SK-N-SH (cell line): Measurements from ENCODE around the gene DENND5A. TPM values are rescaled to one million over a fixed set of nuclear protein-coding genes. Genes with fewer than 3 reads are reported as not detected.

Experiments used
- CTCF ChIA-PET: fragments of 300-600, 350-600 bp; formaldehyde crosslinking; extraction: SDS; loops from one replicate; lab custom pipeline; 2021; lab: Yijun Ruan, JAX
- POLR2A ChIA-PET: fragments of 350-600 bp; sonication (Branson Sonifier 250); formaldehyde crosslinking; extraction: SDS; loops from one replicate; lab custom pipeline; 2020; ENCODE audit warnings: antibody characterized with exemption, inconsistent platforms; lab: Yijun Ruan, JAX
- DNase-seq: peaks from one replicate; pipeline ENCODE4 v3.0.0; 2012
- H2AFZ ChIP-seq: fragments of 200-600 bp; sonication (generic); 2 replicates; pipeline ENCODE4 v1.8.1; 2016; ENCODE audit warnings: antibody characterized with exemption, mild to moderate bottlenecking, low read depth
- H3F3A ChIP-seq: fragments of 200-600 bp; sonication (generic); replicated peaks from 2 replicates; pipeline ENCODE3; 2016; ENCODE audit warnings: antibody characterized with exemption, mild to moderate bottlenecking; ENCODE audit not compliant: insufficient read depth
- H3K27ac ChIP-seq, 2 experiments: fragments of 200-500 bp in 1 of 2; fragments of 200-600 bp in 1 of 2; sonication (Bioruptor generic) in 1 of 2; sonication (generic), shearing (Covaris generic) in 1 of 2; 2 replicates each; pipeline versions ENCODE4 v1.5.1 to v1.6.1; 2014 to 2016; ENCODE audit warnings: low read depth in 2 of 2, inconsistent platforms in 1 of 2, low read length in 1 of 2, mild to moderate bottlenecking in 1 of 2, mixed read lengths in 1 of 2
- H3K27me3 ChIP-seq: fragments of 200-600 bp; sonication (generic), shearing (Covaris generic); 2 replicates; pipeline ENCODE4 v1.6.1; 2016; ENCODE audit warnings: mixed run types; ENCODE audit not compliant: insufficient read depth
- H3K36me3 ChIP-seq, 2 experiments: fragments of 200-500 bp in 1 of 2; fragments of 200-600 bp in 1 of 2; sonication (Bioruptor generic) in 1 of 2; sonication (generic) in 1 of 2; replicated peaks in 1 of 2; 2 replicates each; pipeline versions ENCODE3 to v1.5.1; 2014 to 2016; ENCODE audit warnings: low read length in 1 of 2, mild to moderate bottlenecking in 1 of 2; ENCODE audit not compliant: insufficient read depth in 2 of 2, control insufficient read depth in 1 of 2
- H3K4me1 ChIP-seq, 2 experiments: fragments of 200-500 bp in 1 of 2; fragments of 200-600 bp in 1 of 2; sonication (Bioruptor generic) in 1 of 2; sonication (generic), shearing (Covaris generic) in 1 of 2; 2 replicates each; pipeline versions ENCODE4 v1.5.1 to v1.6.1; 2014 to 2016; ENCODE audit warnings: low read depth in 1 of 2, low read length in 1 of 2, mixed run types in 1 of 2; ENCODE audit not compliant: insufficient read depth in 2 of 2, control insufficient read depth in 1 of 2
- H3K4me2 ChIP-seq: fragments of 200-600 bp; sonication (generic), shearing (Covaris generic); 2 replicates; pipeline ENCODE4 v1.6.1; 2017; ENCODE audit warnings: mixed run types
- H3K4me3 ChIP-seq, 2 experiments: fragments of 200-500 bp in 1 of 2; fragments of 200-600 bp in 1 of 2; sonication (Bioruptor generic) in 1 of 2; sonication (generic), shearing (Covaris generic) in 1 of 2; 2 replicates each; pipeline versions ENCODE4 v1.5.1 to v1.8.1; 2014 to 2016; ENCODE audit warnings: low read depth in 2 of 2, inconsistent platforms in 1 of 2, low read length in 1 of 2, mild to moderate bottlenecking in 1 of 2, mixed read lengths in 1 of 2, moderate library complexity in 1 of 2
- H3K79me2 ChIP-seq: fragments of 200-600 bp; sonication (generic); 2 replicates; pipeline ENCODE4 v1.8.1; 2017; ENCODE audit warnings: mild to moderate bottlenecking; ENCODE audit not compliant: insufficient read depth
- H3K9ac ChIP-seq: fragments of 200-600 bp; sonication (generic); 2 replicates; pipeline ENCODE4 v1.6.1; 2017; ENCODE audit warnings: mixed run types
- H3K9me2 ChIP-seq: fragments of 200-600 bp; sonication (generic); 2 replicates; pipeline ENCODE4 v1.6.1; 2017; ENCODE audit warnings: mixed run types
- H3K9me3 ChIP-seq: fragments of 200-600 bp; sonication (generic); 2 replicates; pipeline ENCODE4 v1.6.1; 2017; ENCODE audit warnings: mixed run types, mild to moderate bottlenecking, moderate library complexity
- H4K20me1 ChIP-seq: fragments of 200-600 bp; sonication (generic); 2 replicates; pipeline ENCODE4 v1.6.1; 2017; ENCODE audit warnings: mild to moderate bottlenecking, mixed run types; ENCODE audit not compliant: insufficient read depth
- ELF1 ChIP-seq: IDR thresholded peaks from 2 replicates; pipeline ENCODE4 v1.4.0; 2012
- EZH2phosphoT487 ChIP-seq: fragments of 200-600 bp; sonication (generic); IDR thresholded peaks from 2 replicates; pipeline ENCODE4 v1.6.1; 2017; ENCODE audit warnings: low read depth, mixed run types, mild to moderate bottlenecking, antibody characterized with exemption, moderate library complexity, borderline replicate concordance
- FOSL2 ChIP-seq: IDR thresholded peaks from 2 replicates; pipeline ENCODE4 v1.4.0; 2012; ENCODE audit warnings: low read depth, mild to moderate bottlenecking, moderate library complexity, borderline replicate concordance
- FOXM1 ChIP-seq: IDR thresholded peaks from 2 replicates; pipeline ENCODE4 v1.4.0; 2012; ENCODE audit warnings: low read depth, mild to moderate bottlenecking
- GATA2 ChIP-seq: sonication (generic); formaldehyde crosslinking; IDR thresholded peaks from 2 replicates; pipeline ENCODE4 v1.5.0; 2020; ENCODE audit warnings: mild to moderate bottlenecking, missing genetic modification reagents
- JUND ChIP-seq: IDR thresholded peaks from 2 replicates; pipeline ENCODE4 v1.4.0; 2012
- MXI1 ChIP-seq: IDR thresholded peaks from 2 replicates; pipeline ENCODE4 v1.6.1; 2012; ENCODE audit warnings: mild to moderate bottlenecking, low read depth, low read length, improper control_type of control experiment
- NFIC ChIP-seq: IDR thresholded peaks from 2 replicates; pipeline ENCODE4 v1.4.0; 2012; ENCODE audit warnings: borderline replicate concordance
- RCOR1 ChIP-seq: fragments of 150-350 bp; IDR thresholded peaks from 2 replicates; pipeline ENCODE4 v1.6.1; 2017; ENCODE audit warnings: antibody characterized with exemption, low read length
- RXRA ChIP-seq: IDR thresholded peaks from 2 replicates; pipeline ENCODE4 v1.4.0; 2012; ENCODE audit warnings: low read depth, mild to moderate bottlenecking, borderline replicate concordance
- SIN3A ChIP-seq: IDR thresholded peaks from 2 replicates; pipeline ENCODE4 v1.6.1; 2012; ENCODE audit warnings: low read depth, mild to moderate bottlenecking, low read length, moderate library complexity, borderline replicate concordance
- TCF12 ChIP-seq: IDR thresholded peaks from 2 replicates; pipeline ENCODE4 v1.4.0; 2012
- WGBS: methylation state at CpG from one replicate; pipeline ENCODE4 v1.1.6; 2017; ENCODE audit warnings: low lambda C conversion rate; 5-methylcytosine and 5-hydroxymethylcytosine counted together
- polyA plus RNA-seq, 3 experiments: library from polyadenylated mRNA; depleted of rRNA; stranded (reverse); fragments of >200 nt; gene quantifications; 2 replicates each; pipeline ENCODE4 v1.2.3, GENCODE V29; 2012
- TF ChIP-seq, protein P1 (sequence below): IDR thresholded peaks from 2 replicates; pipeline ENCODE4; 2012
- TF ChIP-seq, protein P2 (sequence below): fragments of 150-350 bp; IDR thresholded peaks from 2 replicates; pipeline ENCODE4 v1.6.1; 2016; ENCODE audit warnings: mild to moderate bottlenecking, low read depth, low read length
- TF ChIP-seq, protein P3 (sequence below): fragments of 200-600 bp; sonication (generic); IDR thresholded peaks from 2 replicates; pipeline ENCODE4 v1.6.1; 2017; ENCODE audit warnings: antibody characterized with exemption, mild to moderate bottlenecking, moderate library complexity
- TF ChIP-seq, protein P4 (sequence below): IDR thresholded peaks from 2 replicates; pipeline ENCODE4 v1.6.1; 2012; ENCODE audit warnings: mild to moderate bottlenecking, low read depth, low read length, moderate library complexity
- TF ChIP-seq, protein P5 (sequence below): IDR thresholded peaks from 2 replicates; pipeline ENCODE4 v1.4.0; 2012; ENCODE audit warnings: low read depth, borderline replicate concordance
- TF ChIP-seq, protein P6 (sequence below): IDR thresholded peaks from 2 replicates; pipeline ENCODE4 v1.4.0; 2012; ENCODE audit warnings: low read depth

The DENND5A gene
- polyA plus RNA-seq, 1 of the 3 experiments (the other 2 are of a cell fraction), result 110 TPM

DNA sequence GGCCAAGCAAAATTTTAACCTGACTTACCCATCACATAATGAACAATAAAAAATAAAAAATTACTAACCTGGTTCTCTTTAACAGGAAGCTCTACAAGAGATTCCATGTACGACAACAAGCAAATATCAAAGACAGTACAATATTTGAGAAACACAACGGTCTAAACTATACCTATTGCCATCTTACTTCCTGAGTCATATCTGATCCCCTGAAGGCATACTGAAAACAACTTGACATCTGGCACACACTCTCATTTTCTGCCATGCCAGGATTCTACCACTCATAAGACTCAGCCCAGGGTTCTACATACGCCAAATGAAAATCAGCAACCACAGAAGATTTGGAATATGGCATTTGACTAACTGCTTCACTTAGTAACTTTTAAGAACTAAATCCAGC, 13.8 kb downstream of the DENND5A start:
- DNase-seq, result peak; percentile 43
- no peaks in the 10 kb centered on the region for H3K27me3 ChIP-seq
- H3K4me3 ChIP-seq, result no peak overlapping the region
- TF ChIP-seq NFIC (no peak), MXI1 (0 out of 2 replicates have a peak, but pooled peaks have one; percentile 17), EZH2phosphoT487 (no peak), SIN3A (no peak), ELF1 (no peak), FOXM1 (no peak)
- TF ChIP-seq, protein P1, sequence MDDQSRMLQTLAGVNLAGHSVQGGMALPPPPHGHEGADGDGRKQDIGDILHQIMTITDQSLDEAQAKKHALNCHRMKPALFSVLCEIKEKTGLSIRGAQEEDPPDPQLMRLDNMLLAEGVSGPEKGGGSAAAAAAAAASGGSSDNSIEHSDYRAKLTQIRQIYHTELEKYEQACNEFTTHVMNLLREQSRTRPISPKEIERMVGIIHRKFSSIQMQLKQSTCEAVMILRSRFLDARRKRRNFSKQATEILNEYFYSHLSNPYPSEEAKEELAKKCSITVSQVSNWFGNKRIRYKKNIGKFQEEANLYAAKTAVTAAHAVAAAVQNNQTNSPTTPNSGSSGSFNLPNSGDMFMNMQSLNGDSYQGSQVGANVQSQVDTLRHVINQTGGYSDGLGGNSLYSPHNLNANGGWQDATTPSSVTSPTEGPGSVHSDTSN, result no peak
- TF ChIP-seq, protein P2, sequence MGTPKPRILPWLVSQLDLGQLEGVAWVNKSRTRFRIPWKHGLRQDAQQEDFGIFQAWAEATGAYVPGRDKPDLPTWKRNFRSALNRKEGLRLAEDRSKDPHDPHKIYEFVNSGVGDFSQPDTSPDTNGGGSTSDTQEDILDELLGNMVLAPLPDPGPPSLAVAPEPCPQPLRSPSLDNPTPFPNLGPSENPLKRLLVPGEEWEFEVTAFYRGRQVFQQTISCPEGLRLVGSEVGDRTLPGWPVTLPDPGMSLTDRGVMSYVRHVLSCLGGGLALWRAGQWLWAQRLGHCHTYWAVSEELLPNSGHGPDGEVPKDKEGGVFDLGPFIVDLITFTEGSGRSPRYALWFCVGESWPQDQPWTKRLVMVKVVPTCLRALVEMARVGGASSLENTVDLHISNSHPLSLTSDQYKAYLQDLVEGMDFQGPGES, result no peak
- no peaks in the 10 kb centered on the region for H3K9me2 ChIP-seq
- CTCF ChIA-PET, result interaction anchor here (0.9 to 1.1 kb wide), 2 partner anchors 10 to 96 kb away, joined by 3 to 6 read pairs; no protein-coding TSS in a partner anchor
- H3K36me3 ChIP-seq, result no peaks in the 10 kb centered on the region
- H3K4me1 ChIP-seq, result no peaks in the 10 kb centered on the region; a peak in 1 of 4 replicates
- POLR2A ChIA-PET, result no interaction called here
- H3K79me2 ChIP-seq, result peaks cover 100% of the 10 kb centered on the region
- H4K20me1 ChIP-seq, result peaks cover 76% of the 10 kb centered on the region
- H3F3A ChIP-seq, result peaks cover 20% of the 10 kb centered on the region
- 76% methylated on average over 3 of the region's 3 CpGs for WGBS
- no peak overlapping the region for H2AFZ ChIP-seq
- H3K4me2 ChIP-seq, result no peak overlapping the region; the same call in 1 of the 2 replicates
- H3K9ac ChIP-seq, result no peak overlapping the region
- no peak overlapping the region for H3K27ac ChIP-seq
- H3K9me3 ChIP-seq, result no peaks in the 10 kb centered on the region

DNA sequence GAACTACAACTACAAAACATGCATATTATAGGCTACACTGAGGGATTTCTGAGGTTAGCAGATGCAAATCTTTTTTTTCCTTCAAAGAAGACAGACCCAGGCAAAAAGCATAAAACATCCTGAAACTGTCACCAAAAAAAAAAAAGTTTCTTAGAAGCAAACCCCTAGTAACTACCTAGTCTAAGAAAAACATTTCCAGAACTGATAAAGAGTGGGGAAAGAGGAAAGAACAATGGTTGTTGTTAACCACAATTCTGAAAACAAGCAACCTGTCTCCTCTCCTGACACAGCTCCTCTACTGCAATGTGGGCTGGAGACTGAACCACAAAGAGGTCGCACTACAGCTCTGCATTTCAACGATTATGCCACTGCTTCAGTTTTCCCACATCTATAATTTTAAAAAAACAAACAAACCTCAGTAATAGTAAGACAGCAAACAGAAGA, 15.0 kb downstream of the DENND5A start:
- Histone ChIP-seq H3K36me3 (no peaks in the 10 kb centered on the region), H4K20me1 (peaks cover 79% of the 10 kb centered on the region), H3K79me2 (peaks cover 100% of the 10 kb centered on the region), H3K9me3 (no peaks in the 10 kb centered on the region), H3K4me2 (no peak overlapping the region), H3K27ac (peak overlapping the region; percentile 2 to 32; a peak in 2 of 4 replicates), H3K9me2 (no peaks in the 10 kb centered on the region), H2AFZ (no peak overlapping the region), H3K27me3 (no peaks in the 10 kb centered on the region), H3K4me1 (no peaks in the 10 kb centered on the region; a peak in 1 of 4 replicates), H3F3A (peaks cover 20% of the 10 kb centered on the region), H3K4me3 (no peak overlapping the region), H3K9ac (no peak overlapping the region)
- no peak for DNase-seq
- CTCF ChIA-PET, result interaction anchor here (0.9 to 1.1 kb wide), 2 partner anchors 11 to 95 kb away, joined by 3 to 6 read pairs; no protein-coding TSS in a partner anchor
- POLR2A ChIA-PET, result no interaction called here
- WGBS, result 56% methylated on average over 2 of the region's 2 CpGs
- TF ChIP-seq TCF12 (no peak), FOXM1 (no peak), FOSL2 (no peak), RCOR1 (no peak), NFIC (no peak), JUND (no peak), GATA2 (no peak), RXRA (no peak)
- TF ChIP-seq, protein P3, sequence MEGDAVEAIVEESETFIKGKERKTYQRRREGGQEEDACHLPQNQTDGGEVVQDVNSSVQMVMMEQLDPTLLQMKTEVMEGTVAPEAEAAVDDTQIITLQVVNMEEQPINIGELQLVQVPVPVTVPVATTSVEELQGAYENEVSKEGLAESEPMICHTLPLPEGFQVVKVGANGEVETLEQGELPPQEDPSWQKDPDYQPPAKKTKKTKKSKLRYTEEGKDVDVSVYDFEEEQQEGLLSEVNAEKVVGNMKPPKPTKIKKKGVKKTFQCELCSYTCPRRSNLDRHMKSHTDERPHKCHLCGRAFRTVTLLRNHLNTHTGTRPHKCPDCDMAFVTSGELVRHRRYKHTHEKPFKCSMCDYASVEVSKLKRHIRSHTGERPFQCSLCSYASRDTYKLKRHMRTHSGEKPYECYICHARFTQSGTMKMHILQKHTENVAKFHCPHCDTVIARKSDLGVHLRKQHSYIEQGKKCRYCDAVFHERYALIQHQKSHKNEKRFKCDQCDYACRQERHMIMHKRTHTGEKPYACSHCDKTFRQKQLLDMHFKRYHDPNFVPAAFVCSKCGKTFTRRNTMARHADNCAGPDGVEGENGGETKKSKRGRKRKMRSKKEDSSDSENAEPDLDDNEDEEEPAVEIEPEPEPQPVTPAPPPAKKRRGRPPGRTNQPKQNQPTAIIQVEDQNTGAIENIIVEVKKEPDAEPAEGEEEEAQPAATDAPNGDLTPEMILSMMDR, result no peak
- TF ChIP-seq, protein P4, sequence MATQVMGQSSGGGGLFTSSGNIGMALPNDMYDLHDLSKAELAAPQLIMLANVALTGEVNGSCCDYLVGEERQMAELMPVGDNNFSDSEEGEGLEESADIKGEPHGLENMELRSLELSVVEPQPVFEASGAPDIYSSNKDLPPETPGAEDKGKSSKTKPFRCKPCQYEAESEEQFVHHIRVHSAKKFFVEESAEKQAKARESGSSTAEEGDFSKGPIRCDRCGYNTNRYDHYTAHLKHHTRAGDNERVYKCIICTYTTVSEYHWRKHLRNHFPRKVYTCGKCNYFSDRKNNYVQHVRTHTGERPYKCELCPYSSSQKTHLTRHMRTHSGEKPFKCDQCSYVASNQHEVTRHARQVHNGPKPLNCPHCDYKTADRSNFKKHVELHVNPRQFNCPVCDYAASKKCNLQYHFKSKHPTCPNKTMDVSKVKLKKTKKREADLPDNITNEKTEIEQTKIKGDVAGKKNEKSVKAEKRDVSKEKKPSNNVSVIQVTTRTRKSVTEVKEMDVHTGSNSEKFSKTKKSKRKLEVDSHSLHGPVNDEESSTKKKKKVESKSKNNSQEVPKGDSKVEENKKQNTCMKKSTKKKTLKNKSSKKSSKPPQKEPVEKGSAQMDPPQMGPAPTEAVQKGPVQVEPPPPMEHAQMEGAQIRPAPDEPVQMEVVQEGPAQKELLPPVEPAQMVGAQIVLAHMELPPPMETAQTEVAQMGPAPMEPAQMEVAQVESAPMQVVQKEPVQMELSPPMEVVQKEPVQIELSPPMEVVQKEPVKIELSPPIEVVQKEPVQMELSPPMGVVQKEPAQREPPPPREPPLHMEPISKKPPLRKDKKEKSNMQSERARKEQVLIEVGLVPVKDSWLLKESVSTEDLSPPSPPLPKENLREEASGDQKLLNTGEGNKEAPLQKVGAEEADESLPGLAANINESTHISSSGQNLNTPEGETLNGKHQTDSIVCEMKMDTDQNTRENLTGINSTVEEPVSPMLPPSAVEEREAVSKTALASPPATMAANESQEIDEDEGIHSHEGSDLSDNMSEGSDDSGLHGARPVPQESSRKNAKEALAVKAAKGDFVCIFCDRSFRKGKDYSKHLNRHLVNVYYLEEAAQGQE, result no peak
- TF ChIP-seq, protein P5, sequence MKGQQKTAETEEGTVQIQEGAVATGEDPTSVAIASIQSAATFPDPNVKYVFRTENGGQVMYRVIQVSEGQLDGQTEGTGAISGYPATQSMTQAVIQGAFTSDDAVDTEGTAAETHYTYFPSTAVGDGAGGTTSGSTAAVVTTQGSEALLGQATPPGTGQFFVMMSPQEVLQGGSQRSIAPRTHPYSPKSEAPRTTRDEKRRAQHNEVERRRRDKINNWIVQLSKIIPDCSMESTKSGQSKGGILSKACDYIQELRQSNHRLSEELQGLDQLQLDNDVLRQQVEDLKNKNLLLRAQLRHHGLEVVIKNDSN, result no peak
- TF ChIP-seq, protein P6, sequence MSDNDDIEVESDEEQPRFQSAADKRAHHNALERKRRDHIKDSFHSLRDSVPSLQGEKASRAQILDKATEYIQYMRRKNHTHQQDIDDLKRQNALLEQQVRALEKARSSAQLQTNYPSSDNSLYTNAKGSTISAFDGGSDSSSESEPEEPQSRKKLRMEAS, result no peak
